Liver (tissue), 9 donors: Measurements from ENCODE around the gene LRRC28. TPM values are rescaled to one million over a fixed set of nuclear protein-coding genes. Genes with fewer than 3 reads are reported as not detected.

ENCODE experiments used
- DNase-seq: peaks from one replicate; pipeline ENCODE4 v3.0.0-alpha.2; 2017; ENCODE audit warnings: low spot score
- H3K27ac ChIP-seq, 2 donors: one replicate each; pipeline ENCODE4 v1.7.0; 2013; ENCODE audit warnings: inconsistent platforms in 2 of 2, low read length in 2 of 2, control low read depth in 1 of 2, low read depth in 1 of 2, mild to moderate bottlenecking in 1 of 2
- H3K27me3 ChIP-seq, 4 donors: one replicate each; pipeline versions ENCODE4 v1.6.1 to v1.7.0; 2013; ENCODE audit warnings: low read length in 3 of 4, inconsistent platforms in 1 of 4, mild to moderate bottlenecking in 1 of 4, moderate library complexity in 1 of 4; ENCODE audit not compliant: control insufficient read depth in 4 of 4, insufficient read depth in 4 of 4
- H3K36me3 ChIP-seq, 4 donors: one replicate each; pipeline versions ENCODE4 v1.6.1 to v1.7.0; 2013; ENCODE audit warnings: low read length in 3 of 4, mild to moderate bottlenecking in 3 of 4, low read depth in 1 of 4, moderate library complexity in 1 of 4; ENCODE audit not compliant: control insufficient read depth in 4 of 4, insufficient read depth in 3 of 4
- H3K4me1 ChIP-seq, 4 donors: one replicate each; pipeline versions ENCODE4 v1.6.1 to v1.7.0; 2013; ENCODE audit warnings: low read length in 3 of 4, mild to moderate bottlenecking in 3 of 4, moderate library complexity in 1 of 4; ENCODE audit not compliant: control insufficient read depth in 4 of 4, insufficient read depth in 4 of 4
- H3K4me3 ChIP-seq, 3 donors: one replicate each; pipeline versions ENCODE4 v1.6.1 to v1.7.0; 2013; ENCODE audit warnings: low read length in 3 of 3, control low read depth in 1 of 3, low read depth in 1 of 3, mild to moderate bottlenecking in 1 of 3
- H3K9ac ChIP-seq, 2 donors: one replicate each; pipeline ENCODE4 v1.7.0; 2013; ENCODE audit warnings: low read length in 2 of 2, mild to moderate bottlenecking in 2 of 2, moderate library complexity in 2 of 2, control low read depth in 1 of 2, low read depth in 1 of 2
- H3K9me3 ChIP-seq, 4 donors: one replicate each; pipeline versions ENCODE4 v1.6.1 to v1.7.0; 2013; ENCODE audit warnings: low read length in 3 of 4; ENCODE audit not compliant: control insufficient read depth in 4 of 4
- ATF3 ChIP-seq: IDR thresholded peaks from 2 replicates; pipeline ENCODE4 v1.6.1; 2016; ENCODE audit warnings: antibody characterized with exemption
- CTCF ChIP-seq: fragments of 150-350 bp; IDR thresholded peaks from 2 replicates; pipeline ENCODE4 v1.5.1; 2017; ENCODE audit warnings: improper control_type of control experiment, low read depth, low read length; ENCODE audit not compliant: missing input control
- EGR1 ChIP-seq, 2 donors: IDR thresholded peaks; 2 replicates each; pipeline ENCODE4 v1.6.1; 2016 to 2018; ENCODE audit warnings: antibody characterized with exemption in 2 of 2, low read depth in 2 of 2
- FOXA2 ChIP-seq: IDR thresholded peaks from 2 replicates; pipeline ENCODE4 v1.6.1; 2016; ENCODE audit warnings: antibody characterized with exemption
- GABPA ChIP-seq, 2 donors: IDR thresholded peaks in 1 of 2; conservative IDR thresholded peaks in 1 of 2; 2 replicates each; pipeline ENCODE4 v1.6.1; 2016; ENCODE audit warnings: antibody characterized with exemption in 2 of 2, mild to moderate bottlenecking in 1 of 2, moderate library complexity in 1 of 2
- HNF4A ChIP-seq, 2 donors: conservative IDR thresholded peaks; 2 replicates each; pipeline ENCODE4 v1.6.1; 2016; ENCODE audit warnings: antibody characterized with exemption in 2 of 2, mild to moderate bottlenecking in 2 of 2
- HNF4G ChIP-seq: IDR thresholded peaks from 2 replicates; pipeline ENCODE4 v1.6.1; 2016; ENCODE audit warnings: antibody characterized with exemption
- MAX ChIP-seq: IDR thresholded peaks from 2 replicates; pipeline ENCODE4 v1.6.1; 2016; ENCODE audit warnings: antibody characterized with exemption
- RAD21 ChIP-seq, 2 donors: IDR thresholded peaks; 2 replicates each; pipeline ENCODE4 v1.6.1; 2016; ENCODE audit warnings: antibody characterized with exemption in 2 of 2, mild to moderate bottlenecking in 2 of 2
- REST ChIP-seq: IDR thresholded peaks from 2 replicates; pipeline ENCODE4 v1.6.1; 2016; ENCODE audit warnings: antibody characterized with exemption, mild to moderate bottlenecking
- RXRA ChIP-seq, 2 donors: IDR thresholded peaks; 2 replicates each; pipeline ENCODE4 v1.6.1; 2017 to 2018; ENCODE audit warnings: antibody characterized with exemption in 2 of 2, mild to moderate bottlenecking in 1 of 2
- SP1 ChIP-seq: IDR thresholded peaks from 2 replicates; pipeline ENCODE4 v1.6.1; 2018; ENCODE audit warnings: antibody characterized with exemption, mild to moderate bottlenecking
- TAF1 ChIP-seq: conservative IDR thresholded peaks from 2 replicates; pipeline ENCODE4 v1.6.1; 2016; ENCODE audit warnings: antibody characterized with exemption, mild to moderate bottlenecking
- YY1 ChIP-seq: IDR thresholded peaks from 2 replicates; pipeline ENCODE4 v1.6.1; 2016; ENCODE audit warnings: antibody characterized with exemption, mild to moderate bottlenecking
- WGBS: extraction: QIAGEN DNeasy Blood & Tissue Kit; methylation state at CpG from one replicate; pipeline ENCODE4 v1.1.7; 2013; 5-methylcytosine and 5-hydroxymethylcytosine counted together
- polyA plus RNA-seq, 2 donors: library from polyadenylated mRNA; stranded (reverse) in 1 of 2; unstranded in 1 of 2; fragments of 200-250 nt in 1 of 2; fragments of >200 nt in 1 of 2; fragmentation: Nextera tagmentation in 1 of 2; extraction: Ambion mirVana in 1 of 2; gene quantifications; one replicate each; pipeline versions ENCODE4 v1.2.1 to v1.2.3, GENCODE V29; 2013 to 2015
- total RNA-seq, 2 donors: library from RNA; depleted of rRNA; stranded (reverse); fragments of >200 nt; gene quantifications; one replicate each; pipeline ENCODE4 v1.2.3, GENCODE V29; 2014
- donor health status: healthy.
- donor health status: healthy.
- donor health status: healthy.
- donor health status: healthy.
- donor health status: healthy.

The LRRC28 gene
- total and polyA plus RNA-seq, 4 donors = 15.4 to 46.6 (median 41.0) TPM

GRCh38 chr15:99410477-99410876, 159.2 kb downstream of the LRRC28 start:
- H3K9me3 ChIP-seq = no peaks in the 10 kb centered on the region
- no peak overlapping the region for H3K27ac ChIP-seq
- TF ChIP-seq RAD21 (IDR thresholded peaks at IDR 0.05) (no peak), RXRA (IDR thresholded peaks at IDR 0.05) (no peak), CTCF (no peak), FOXA2 (no peak), YY1 (no peak), REST (no peak), GABPA (IDR thresholded peaks at IDR 0.05 in 1 of 2, conservative IDR thresholded peaks at IDR 0.05 in 1 of 2) (no peak), EGR1 (IDR thresholded peaks at IDR 0.05; ENCODE audit: low read depth in 2 of 2) (no peak), SP1 (no peak)
- no peak overlapping the region for H3K4me3 ChIP-seq
- 94% methylated on average over 4 of the region's 4 CpGs for WGBS
- no peak for DNase-seq
- H3K4me1 ChIP-seq = no peaks in the 10 kb centered on the region
- H3K36me3 ChIP-seq = no peaks in the 10 kb centered on the region
- H3K27me3 ChIP-seq = no peaks in the 10 kb centered on the region
- no peak overlapping the region for H3K9ac ChIP-seq

GRCh38 chr15:99411234-99411633, 160.0 kb downstream of the LRRC28 start:
- H3K9ac ChIP-seq = no peak overlapping the region
- no peaks in the 10 kb centered on the region for H3K27me3 ChIP-seq
- no peaks in the 10 kb centered on the region for H3K36me3 ChIP-seq
- no peaks in the 10 kb centered on the region for H3K4me1 ChIP-seq
- H3K4me3 ChIP-seq = no peak overlapping the region
- 95% methylated on average over 8 of the region's 8 CpGs for WGBS
- H3K27ac ChIP-seq = no peak overlapping the region
- no peaks in the 10 kb centered on the region for H3K9me3 ChIP-seq
- TF ChIP-seq MAX (no peak), ATF3 (no peak), YY1 (no peak), CTCF (no peak), SP1 (no peak), TAF1 (no peak), EGR1 (IDR thresholded peaks at IDR 0.05; ENCODE audit: low read depth in 2 of 2) (no peak), HNF4G (no peak), RAD21 (IDR thresholded peaks at IDR 0.05) (no peak), HNF4A (conservative IDR thresholded peaks at IDR 0.05) (no peak)
- no peak for DNase-seq
